ENCODE results near the gene FXYD2. TPM values are rescaled to one million over a fixed set of nuclear protein-coding genes. Genes with fewer than 3 reads are reported as not detected.
"Not testable (repeated sequence)": the region's sequence is repeated elsewhere in the genome, so short reads cannot be mapped to it uniquely, and the experiment has no call there.

Gene FXYD2
- total RNA-seq, 6 experiments from 2014 or later = 0.40 TPM; not detected in 5

- Mint-ChIP-seq H3K9me3 (no peaks in the 10 kb centered on the region), H3K4me1 (ENCODE audit: low read depth) (no peaks in the 10 kb centered on the region), H3K27ac (no peak overlapping the region), H3K27me3 (ENCODE audit: insufficient read depth) (peaks cover 44% of the 10 kb centered on the region), H3K4me3 (no peak overlapping the region), H3K36me3 (ENCODE audit: low read depth) (no peaks in the 10 kb centered on the region)
- DNase-seq = no peak
- no peak for TF ChIP-seq CTCF (IDR thresholded peaks at IDR 0.05)
Measured at GRCh38 chr11:117866526-117866925, 42.0 kb upstream of the FXYD2 start.

GRCh38 chr11:117865546-117865945 is 41.0 kb upstream of the FXYD2 start:
- not testable (repeated sequence) for H3K9me3 Mint-ChIP-seq; H3K4me3 Mint-ChIP-seq; DNase-seq; H3K4me1 Mint-ChIP-seq (ENCODE audit: low read depth); H3K27ac Mint-ChIP-seq; H3K36me3 Mint-ChIP-seq (ENCODE audit: low read depth)
- peaks cover 36% of the 10 kb centered on the region for H3K27me3 Mint-ChIP-seq (ENCODE audit: insufficient read depth)

- Mint-ChIP-seq H3K36me3 (ENCODE audit: low read depth) (no peaks in the 10 kb centered on the region), H3K4me1 (ENCODE audit: low read depth) (no peaks in the 10 kb centered on the region), H3K4me3 (no peak overlapping the region), H3K27ac (no peak overlapping the region), H3K9me3 (no peaks in the 10 kb centered on the region), H3K27me3 (ENCODE audit: insufficient read depth) (peaks cover 33% of the 10 kb centered on the region)
- no peak for TF ChIP-seq CTCF (IDR thresholded peaks at IDR 0.05)
- no peak for DNase-seq
Measured at GRCh38 chr11:117863383-117863782, 38.8 kb upstream of the FXYD2 start.

GRCh38 chr11:117862753-117863152 is 38.2 kb upstream of the FXYD2 start:
- Mint-ChIP-seq H3K36me3 (ENCODE audit: low read depth) (no peaks in the 10 kb centered on the region), H3K4me1 (ENCODE audit: low read depth) (no peaks in the 10 kb centered on the region), H3K27me3 (ENCODE audit: insufficient read depth) (peaks cover 31% of the 10 kb centered on the region)

GRCh38 chr11:117862019-117862725 is 37.6 kb upstream of the FXYD2 start:
- Mint-ChIP-seq H3K9me3 (no peaks in the 10 kb centered on the region), H3K4me1 (ENCODE audit: low read depth) (no peaks in the 10 kb centered on the region), H3K27ac (no peak overlapping the region), H3K36me3 (ENCODE audit: low read depth) (no peaks in the 10 kb centered on the region), H3K27me3 (ENCODE audit: insufficient read depth) (peaks cover 35% of the 10 kb centered on the region), H3K4me3 (no peak overlapping the region)
- TF ChIP-seq CTCF (IDR thresholded peaks at IDR 0.05) = no peak
- no peak for DNase-seq

More at GRCh38 chr11:117862753-117863152, 38.2 kb upstream of the FXYD2 start:
- H3K9me3 Mint-ChIP-seq = no peaks in the 10 kb centered on the region
- H3K27ac Mint-ChIP-seq = no peak overlapping the region
- TF ChIP-seq CTCF (IDR thresholded peaks at IDR 0.05) = no peak
- no peak for DNase-seq
- H3K4me3 Mint-ChIP-seq = no peak overlapping the region

- no peaks in the 10 kb centered on the region for H3K36me3 Mint-ChIP-seq (ENCODE audit: low read depth)
- no peak overlapping the region for H3K27ac Mint-ChIP-seq
- no peak for TF ChIP-seq CTCF (IDR thresholded peaks at IDR 0.05)
- no peak for DNase-seq
- H3K4me1 Mint-ChIP-seq (ENCODE audit: low read depth) = no peaks in the 10 kb centered on the region
- H3K27me3 Mint-ChIP-seq (ENCODE audit: insufficient read depth) = peaks cover 39% of the 10 kb centered on the region
- no peaks in the 10 kb centered on the region for H3K9me3 Mint-ChIP-seq
- H3K4me3 Mint-ChIP-seq = no peak overlapping the region
Measured at GRCh38 chr11:117861151-117862018, 36.8 kb upstream of the FXYD2 start.

All from HFFc6 (cell line).